RWPE2 (cell line): ENCODE measurements around the gene CNST.
"Not testable (repeated sequence)": the region's sequence is repeated elsewhere in the genome, so short reads cannot be mapped to it uniquely, and the experiment has no call there.

Experiments used
- ATAC-seq: fragments of 200-7000 bp; cut with Tn5 transposase; 3 replicates; pipeline ENCODE4 v1.9.1; 2021; ENCODE audit warnings: low read depth
- DNase-seq: peaks from one replicate; pipeline ENCODE4 v3.0.0-alpha.2; 2020; ENCODE audit warnings: low spot score
- H3K27ac ChIP-seq: fragments of 450-650 bp; 2 replicates; pipeline ENCODE4 v1.5.1; 2017; ENCODE audit warnings: mild to moderate bottlenecking; ENCODE audit not compliant: poor library complexity, severe bottlenecking
- H3K27me3 ChIP-seq: fragments of 250-450 bp; sonication (Bioruptor Pico); 2 replicates; pipeline ENCODE4 v1.5.1; 2021; ENCODE audit warnings: mild to moderate bottlenecking, moderate library complexity; ENCODE audit not compliant: insufficient read depth, poor library complexity, severe bottlenecking
- H3K36me3 ChIP-seq: fragments of 250-450 bp; sonication (Bioruptor Pico); 2 replicates; pipeline ENCODE4 v1.5.1; 2020; ENCODE audit warnings: low read depth, mild to moderate bottlenecking, moderate library complexity
- H3K4me1 ChIP-seq: fragments of 250-450 bp; sonication (Bioruptor Pico); 2 replicates; pipeline ENCODE4 v1.5.1; 2021; ENCODE audit warnings: mild to moderate bottlenecking, moderate library complexity; ENCODE audit not compliant: insufficient read depth, poor library complexity, severe bottlenecking
- H3K4me3 ChIP-seq: fragments of 250-450 bp; sonication (Bioruptor Pico); 2 replicates; pipeline ENCODE4 v1.5.1; 2021; ENCODE audit warnings: mild to moderate bottlenecking, moderate library complexity; ENCODE audit not compliant: severe bottlenecking
- H3K9me3 ChIP-seq: fragments of 250-450 bp; sonication (Bioruptor Pico); 2 replicates; pipeline ENCODE4 v1.5.1; 2021; ENCODE audit warnings: mild to moderate bottlenecking, moderate library complexity; ENCODE audit not compliant: severe bottlenecking
- TF ChIP-seq, protein P1 (sequence below): fragments of 450-650 bp; IDR thresholded peaks from one replicate; pipeline ENCODE4 v1.5.1; 2017; ENCODE audit warnings: mild to moderate bottlenecking, moderate library complexity; ENCODE audit not compliant: poor library complexity, severe bottlenecking

Gene CNST

DNA sequence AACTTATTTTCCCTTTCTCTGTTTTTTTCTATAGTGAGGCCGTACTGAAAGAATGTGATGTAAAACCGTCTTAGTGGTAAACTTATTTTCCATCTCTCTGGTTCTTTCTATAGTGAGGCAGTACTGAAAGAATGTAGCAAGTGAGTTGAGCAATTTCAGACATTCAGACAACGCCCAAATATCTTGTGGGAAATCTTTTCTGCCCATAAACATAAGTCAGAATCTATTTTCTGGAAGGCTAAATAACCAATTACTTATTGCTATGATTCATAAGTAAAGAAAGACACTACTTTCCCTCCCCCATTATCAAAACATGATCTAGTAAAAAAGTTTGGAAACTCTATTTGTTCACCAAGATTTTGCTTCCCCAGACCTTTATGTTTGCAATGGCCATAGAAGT, 139.1 kb downstream of the CNST start:
- no peaks in the 10 kb centered on the region for H3K4me1 ChIP-seq
- no peak overlapping the region for H3K4me3 ChIP-seq
- no peaks in the 10 kb centered on the region for H3K27me3 ChIP-seq
- H3K9me3 ChIP-seq, result no peaks in the 10 kb centered on the region
- H3K27ac ChIP-seq, result peak overlapping the region; percentile 43
- no peaks in the 10 kb centered on the region for H3K36me3 ChIP-seq
- DNase-seq, result no peak
- TF ChIP-seq, protein P1, sequence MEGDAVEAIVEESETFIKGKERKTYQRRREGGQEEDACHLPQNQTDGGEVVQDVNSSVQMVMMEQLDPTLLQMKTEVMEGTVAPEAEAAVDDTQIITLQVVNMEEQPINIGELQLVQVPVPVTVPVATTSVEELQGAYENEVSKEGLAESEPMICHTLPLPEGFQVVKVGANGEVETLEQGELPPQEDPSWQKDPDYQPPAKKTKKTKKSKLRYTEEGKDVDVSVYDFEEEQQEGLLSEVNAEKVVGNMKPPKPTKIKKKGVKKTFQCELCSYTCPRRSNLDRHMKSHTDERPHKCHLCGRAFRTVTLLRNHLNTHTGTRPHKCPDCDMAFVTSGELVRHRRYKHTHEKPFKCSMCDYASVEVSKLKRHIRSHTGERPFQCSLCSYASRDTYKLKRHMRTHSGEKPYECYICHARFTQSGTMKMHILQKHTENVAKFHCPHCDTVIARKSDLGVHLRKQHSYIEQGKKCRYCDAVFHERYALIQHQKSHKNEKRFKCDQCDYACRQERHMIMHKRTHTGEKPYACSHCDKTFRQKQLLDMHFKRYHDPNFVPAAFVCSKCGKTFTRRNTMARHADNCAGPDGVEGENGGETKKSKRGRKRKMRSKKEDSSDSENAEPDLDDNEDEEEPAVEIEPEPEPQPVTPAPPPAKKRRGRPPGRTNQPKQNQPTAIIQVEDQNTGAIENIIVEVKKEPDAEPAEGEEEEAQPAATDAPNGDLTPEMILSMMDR, result no peak
- peak; percentile 78 for ATAC-seq

DNA sequence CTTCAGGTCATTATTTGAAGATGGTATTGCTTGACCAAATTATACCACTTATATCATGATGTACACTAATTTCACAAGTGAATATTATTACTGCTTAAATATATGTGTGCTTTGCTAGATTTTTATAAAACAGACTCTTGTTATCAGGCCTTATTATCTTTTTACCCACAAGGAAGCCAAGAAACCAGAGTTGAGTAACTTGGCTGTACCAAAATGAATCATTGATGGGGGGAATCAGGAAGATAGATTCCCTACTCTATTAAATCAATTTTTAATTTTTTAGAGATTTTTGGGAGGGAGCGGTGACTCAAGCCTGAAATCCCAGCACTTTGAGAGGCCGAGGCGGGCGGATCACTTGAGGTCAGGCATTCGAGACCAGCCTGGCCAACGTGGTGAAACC, 141.9 kb downstream of the CNST start:
- Histone ChIP-seq H3K27me3 (no peaks in the 10 kb centered on the region), H3K4me3 (no peak overlapping the region), H3K36me3 (no peaks in the 10 kb centered on the region), H3K9me3 (no peaks in the 10 kb centered on the region), H3K4me1 (no peaks in the 10 kb centered on the region), H3K27ac (no peak overlapping the region)
- TF ChIP-seq, protein P1, result no peak
- ATAC-seq (no peak), DNase-seq (no peak)

DNA sequence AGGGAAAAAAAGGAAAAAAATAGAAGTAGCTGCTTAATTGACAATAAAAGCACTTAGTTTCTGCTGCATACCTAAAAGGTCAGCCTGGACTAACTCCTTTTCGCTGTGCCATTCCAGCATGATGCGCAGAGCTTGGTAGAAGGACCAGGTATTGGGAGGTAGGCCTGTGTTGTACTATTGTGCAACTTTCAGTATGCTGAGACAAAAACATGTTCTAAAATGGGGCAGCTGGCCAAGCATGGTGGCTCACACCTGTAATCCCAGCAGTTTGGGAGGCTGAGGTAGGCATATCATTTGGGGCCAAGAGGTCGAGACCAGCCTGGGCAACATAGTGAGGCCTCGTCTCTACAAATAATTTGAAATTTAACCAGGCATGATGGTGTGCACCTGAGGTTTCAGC, 142.9 kb downstream of the CNST start:
- TF ChIP-seq, protein P1, result no peak
- Histone ChIP-seq H3K27me3 (no peaks in the 10 kb centered on the region), H3K9me3 (no peaks in the 10 kb centered on the region), H3K4me1 (no peaks in the 10 kb centered on the region), H3K4me3 (no peak overlapping the region), H3K36me3 (no peaks in the 10 kb centered on the region), H3K27ac (no peak overlapping the region)
- DNase-seq, result no peak
- no peak for ATAC-seq

DNA sequence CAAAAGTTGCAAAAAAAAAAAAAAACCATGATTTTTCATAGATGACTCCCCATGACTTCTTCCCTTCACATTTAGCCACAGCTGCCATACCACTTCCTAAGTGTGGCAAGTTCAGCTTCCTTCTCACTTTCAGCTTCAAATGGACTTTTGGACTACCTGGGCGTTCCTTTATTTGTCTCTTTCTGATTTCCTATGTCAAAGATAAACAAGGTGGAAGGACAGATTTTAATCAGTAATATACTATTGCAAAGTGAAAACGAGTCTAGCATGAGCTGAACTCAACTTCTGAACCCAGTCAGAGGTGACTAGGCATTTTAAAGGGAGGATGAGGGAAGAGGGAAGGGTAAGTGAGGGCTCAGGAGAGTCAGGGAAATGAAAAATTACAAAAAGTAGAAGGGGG, 143.6 kb downstream of the CNST start:
- no peak for ATAC-seq
- Histone ChIP-seq H3K36me3 (no peaks in the 10 kb centered on the region), H3K4me1 (no peaks in the 10 kb centered on the region), H3K27me3 (no peaks in the 10 kb centered on the region), H3K27ac (no peak overlapping the region), H3K4me3 (no peak overlapping the region), H3K9me3 (no peaks in the 10 kb centered on the region)
- DNase-seq, result no peak
- TF ChIP-seq, protein P1, result no peak

DNA sequence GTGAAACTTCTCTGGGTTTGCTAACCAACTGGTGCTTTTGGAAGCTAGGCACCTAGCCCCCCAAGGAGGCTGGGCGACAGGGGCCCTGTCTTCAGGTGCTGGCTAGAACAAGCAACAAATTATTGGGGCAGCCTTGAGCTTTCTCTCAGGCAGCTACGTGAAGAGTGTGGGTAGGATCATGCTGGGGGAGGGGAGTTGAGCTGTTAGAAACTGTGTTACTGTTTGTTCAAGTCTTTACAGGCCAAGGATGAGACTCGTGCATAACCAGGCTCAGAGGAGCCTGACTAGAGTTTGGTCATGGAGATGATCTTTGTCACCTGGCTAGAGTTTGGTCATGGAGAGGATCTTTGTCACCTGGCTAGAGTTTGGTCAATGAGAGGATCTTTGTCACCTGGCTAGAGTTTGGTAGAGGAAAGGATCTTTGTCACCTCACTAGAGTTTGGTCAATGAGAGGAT, 145.3 kb downstream of the CNST start:
- ATAC-seq (no peak), DNase-seq (no peak)
- Histone ChIP-seq H3K4me1 (no peaks in the 10 kb centered on the region), H3K36me3 (no peaks in the 10 kb centered on the region), H3K4me3 (no peak overlapping the region), H3K27me3 (no peaks in the 10 kb centered on the region), H3K27ac (no peak overlapping the region), H3K9me3 (no peaks in the 10 kb centered on the region)
- TF ChIP-seq, protein P1, result no peak

DNA sequence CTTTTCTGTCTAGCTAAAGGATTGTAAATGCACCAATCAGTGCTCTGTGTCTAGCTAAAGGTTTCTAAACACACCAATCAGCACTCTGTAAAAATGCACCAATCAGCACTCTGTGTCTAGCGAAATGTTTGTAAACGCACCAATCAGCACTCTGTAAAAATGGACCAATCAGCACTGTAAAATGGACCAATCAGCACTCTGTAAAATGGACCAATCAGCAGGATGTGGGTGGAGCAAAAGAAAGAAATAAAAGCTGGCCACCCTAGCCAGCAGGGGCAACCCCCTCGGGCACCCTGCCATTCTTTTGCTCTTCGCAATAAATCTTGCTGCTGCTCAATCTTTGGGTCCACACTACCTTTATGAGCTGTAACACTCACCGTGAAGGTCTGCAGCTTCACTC, 146.2 kb downstream of the CNST start:
- H3K36me3 ChIP-seq, H3K4me1 ChIP-seq, H3K9me3 ChIP-seq, DNase-seq, H3K27ac ChIP-seq, H3K4me3 ChIP-seq, H3K27me3 ChIP-seq, ATAC-seq: not testable (repeated sequence)
